HEK293 (cell line): ENCODE results near the gene PSEN2.

ENCODE experiments used
- CTCF ChIA-PET: fragments of 350-600 bp; formaldehyde crosslinking; extraction: SDS; loops from one replicate; lab custom pipeline; 2021; ENCODE audit warnings: antibody characterized with exemption; lab: Yijun Ruan, JAX
- POLR2A ChIA-PET: fragments of 300-600 bp; formaldehyde crosslinking; extraction: SDS; loops from one replicate; lab custom pipeline; 2020; ENCODE audit warnings: antibody characterized with exemption, inconsistent platforms; lab: Yijun Ruan, JAX
- H3K27ac ChIP-seq: fragments of 200-500 bp; sonication (Bioruptor generic); 2 replicates; pipeline ENCODE4 v1.5.1; 2014; ENCODE audit warnings: low read depth, low read length, control low read depth, inconsistent platforms; ENCODE audit errors: extremely low read depth
- H3K36me3 ChIP-seq, 2 experiments: fragments of 200-500 bp in 1 of 2; sonication (Bioruptor generic) in 1 of 2; 1 replicate in 1 of 2; 2 replicates in 1 of 2; pipeline ENCODE4 v1.5.1; 2014 to 2017; ENCODE audit warnings: inconsistent platforms in 2 of 2, low read length in 2 of 2; ENCODE audit not compliant: control insufficient read depth in 2 of 2, insufficient read depth in 1 of 2
- H3K4me1 ChIP-seq: fragments of 200-500 bp; sonication (Bioruptor generic); 2 replicates; pipeline ENCODE4 v1.5.1; 2014; ENCODE audit warnings: mild to moderate bottlenecking, low read length, inconsistent platforms; ENCODE audit not compliant: control insufficient read depth, insufficient read depth
- H3K4me3 ChIP-seq: 2 replicates; pipeline ENCODE4 v1.5.1; 2011; ENCODE audit warnings: low read depth, mild to moderate bottlenecking, control low read depth, low read length, moderate library complexity
- H3K9me3 ChIP-seq: fragments of 200-500 bp; sonication (Bioruptor generic); 2 replicates; pipeline ENCODE4 v1.5.1; 2014; ENCODE audit warnings: low read depth, low read length, inconsistent platforms; ENCODE audit not compliant: control insufficient read depth, insufficient read depth
- CTCF ChIP-seq: fragments of 450-650 bp; formaldehyde crosslinking; IDR thresholded peaks from 2 replicates; pipeline ENCODE4 v1.5.1; 2016; ENCODE audit warnings: missing biosample characterization, missing genetic modification characterization
- EGR2 ChIP-seq: fragments of 450-650 bp; formaldehyde crosslinking; IDR thresholded peaks from 2 replicates; pipeline ENCODE4 v1.5.1; 2016; ENCODE audit warnings: low read depth, missing biosample characterization, missing genetic modification characterization
- GFI1B ChIP-seq: fragments of 450-650 bp; formaldehyde crosslinking; IDR thresholded peaks from 2 replicates; pipeline ENCODE4 v1.5.1; 2016; ENCODE audit warnings: missing biosample characterization, missing genetic modification characterization
- HOXC10 ChIP-seq: sonication (generic); formaldehyde crosslinking; IDR thresholded peaks from 2 replicates; pipeline ENCODE4 v1.8.1; 2023; ENCODE audit warnings: mild to moderate bottlenecking, missing genetic modification reagents
- PRDM2 ChIP-seq: fragments of 450-650 bp; formaldehyde crosslinking; IDR thresholded peaks from 2 replicates; pipeline ENCODE4 v1.5.1; 2016; ENCODE audit warnings: missing biosample characterization, missing genetic modification characterization, borderline replicate concordance
- SALL2 ChIP-seq: fragments of 450-650 bp; formaldehyde crosslinking; IDR thresholded peaks from 2 replicates; pipeline ENCODE4 v1.5.0; 2017; ENCODE audit warnings: missing biosample characterization, mild to moderate bottlenecking, missing genetic modification characterization, borderline replicate concordance
- SP2 ChIP-seq: fragments of 450-650 bp; formaldehyde crosslinking; IDR thresholded peaks from 2 replicates; pipeline ENCODE4 v1.5.1; 2016; ENCODE audit warnings: missing biosample characterization, missing genetic modification characterization
- ZNF16 ChIP-seq: fragments of 450-650 bp; formaldehyde crosslinking; IDR thresholded peaks from 2 replicates; pipeline ENCODE4 v1.5.1; 2016; ENCODE audit warnings: low read depth, missing biosample characterization, missing genetic modification characterization
- ZNF169 ChIP-seq: fragments of 450-650 bp; formaldehyde crosslinking; IDR thresholded peaks from 2 replicates; pipeline ENCODE4 v1.5.1; 2016; ENCODE audit warnings: missing biosample characterization, missing genetic modification characterization
- ZNF174 ChIP-seq: fragments of 450-650 bp; formaldehyde crosslinking; IDR thresholded peaks from 2 replicates; pipeline ENCODE4 v1.5.0; 2017; ENCODE audit warnings: missing biosample characterization, mild to moderate bottlenecking, missing genetic modification characterization
- ZNF184 ChIP-seq: fragments of 450-650 bp; IDR thresholded peaks from 2 replicates; pipeline ENCODE4 v1.5.1; 2018; ENCODE audit warnings: missing biosample characterization, mild to moderate bottlenecking, missing genetic modification characterization
- ZNF449 ChIP-seq: fragments of 450-650 bp; formaldehyde crosslinking; IDR thresholded peaks from 2 replicates; pipeline ENCODE4 v1.5.1; 2017; ENCODE audit warnings: missing biosample characterization, mild to moderate bottlenecking, missing genetic modification characterization, moderate library complexity
- ZNF473 ChIP-seq: fragments of 450-650 bp; formaldehyde crosslinking; IDR thresholded peaks from 2 replicates; pipeline ENCODE4 v1.5.1; 2017; ENCODE audit warnings: missing biosample characterization, missing genetic modification characterization
- ZNF560 ChIP-seq: fragments of 450-650 bp; formaldehyde crosslinking; IDR thresholded peaks from 2 replicates; pipeline ENCODE4 v1.5.1; 2017; ENCODE audit warnings: missing biosample characterization, missing genetic modification characterization, borderline replicate concordance
- ZNF600 ChIP-seq: fragments of 450-650 bp; formaldehyde crosslinking; IDR thresholded peaks from 2 replicates; pipeline ENCODE4 v1.5.1; 2016; ENCODE audit warnings: missing biosample characterization, missing genetic modification characterization
- ZNF791 ChIP-seq: fragments of 450-650 bp; formaldehyde crosslinking; IDR thresholded peaks from 2 replicates; pipeline ENCODE4 v1.5.1; 2016; ENCODE audit warnings: missing biosample characterization, missing genetic modification characterization
- TF ChIP-seq, protein P1 (sequence below): fragments of 450-650 bp; formaldehyde crosslinking; IDR thresholded peaks from 2 replicates; pipeline ENCODE4 v1.5.1; 2017; ENCODE audit warnings: missing biosample characterization, missing genetic modification characterization
- TF ChIP-seq, protein P2 (sequence below): fragments of 450-650 bp; formaldehyde crosslinking; IDR thresholded peaks from 2 replicates; pipeline ENCODE4 v1.5.1; 2016; ENCODE audit warnings: missing biosample characterization, missing genetic modification characterization

The PSEN2 gene

GRCh38 chr1:226882631-226883409, 12.4 kb downstream of the PSEN2 start:
- no peaks in the 10 kb centered on the region for H3K9me3 ChIP-seq
- H3K4me1 ChIP-seq: no peaks in the 10 kb centered on the region
- POLR2A ChIA-PET: interaction anchor here (0.5 to 0.6 kb wide), 2 partner anchors 17 to 43 kb away, joined by 4 read pairs; no protein-coding TSS in a partner anchor
- no peak overlapping the region for H3K27ac ChIP-seq
- CTCF ChIA-PET: interaction anchor here (0.6 to 1.8 kb wide), 5 partner anchors 13 to 515 kb away, joined by 3 to 4 read pairs (median 3); no protein-coding TSS in a partner anchor
- no peak overlapping the region for H3K4me3 ChIP-seq
- no peak for TF ChIP-seq GFI1B
- TF ChIP-seq EGR2 (tag by site-specific recombination): no peak
- no peak for TF ChIP-seq SALL2 (tag by site-specific recombination)
- peak; percentile 24; the same call in 1 of the 2 replicates for TF ChIP-seq ZNF600 (tag by site-specific recombination)
- TF ChIP-seq, protein P1, sequence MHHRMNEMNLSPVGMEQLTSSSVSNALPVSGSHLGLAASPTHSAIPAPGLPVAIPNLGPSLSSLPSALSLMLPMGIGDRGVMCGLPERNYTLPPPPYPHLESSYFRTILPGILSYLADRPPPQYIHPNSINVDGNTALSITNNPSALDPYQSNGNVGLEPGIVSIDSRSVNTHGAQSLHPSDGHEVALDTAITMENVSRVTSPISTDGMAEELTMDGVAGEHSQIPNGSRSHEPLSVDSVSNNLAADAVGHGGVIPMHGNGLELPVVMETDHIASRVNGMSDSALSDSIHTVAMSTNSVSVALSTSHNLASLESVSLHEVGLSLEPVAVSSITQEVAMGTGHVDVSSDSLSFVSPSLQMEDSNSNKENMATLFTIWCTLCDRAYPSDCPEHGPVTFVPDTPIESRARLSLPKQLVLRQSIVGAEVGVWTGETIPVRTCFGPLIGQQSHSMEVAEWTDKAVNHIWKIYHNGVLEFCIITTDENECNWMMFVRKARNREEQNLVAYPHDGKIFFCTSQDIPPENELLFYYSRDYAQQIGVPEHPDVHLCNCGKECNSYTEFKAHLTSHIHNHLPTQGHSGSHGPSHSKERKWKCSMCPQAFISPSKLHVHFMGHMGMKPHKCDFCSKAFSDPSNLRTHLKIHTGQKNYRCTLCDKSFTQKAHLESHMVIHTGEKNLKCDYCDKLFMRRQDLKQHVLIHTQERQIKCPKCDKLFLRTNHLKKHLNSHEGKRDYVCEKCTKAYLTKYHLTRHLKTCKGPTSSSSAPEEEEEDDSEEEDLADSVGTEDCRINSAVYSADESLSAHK (tag by site-specific recombination): no peak
- no peak for TF ChIP-seq ZNF16
- TF ChIP-seq ZNF184 (tag by site-specific recombination): no peak
- peaks cover 20 to 94% of the 10 kb centered on the region in 2 experiments; a peak in 2 of 3 replicates for H3K36me3 ChIP-seq

DNA sequence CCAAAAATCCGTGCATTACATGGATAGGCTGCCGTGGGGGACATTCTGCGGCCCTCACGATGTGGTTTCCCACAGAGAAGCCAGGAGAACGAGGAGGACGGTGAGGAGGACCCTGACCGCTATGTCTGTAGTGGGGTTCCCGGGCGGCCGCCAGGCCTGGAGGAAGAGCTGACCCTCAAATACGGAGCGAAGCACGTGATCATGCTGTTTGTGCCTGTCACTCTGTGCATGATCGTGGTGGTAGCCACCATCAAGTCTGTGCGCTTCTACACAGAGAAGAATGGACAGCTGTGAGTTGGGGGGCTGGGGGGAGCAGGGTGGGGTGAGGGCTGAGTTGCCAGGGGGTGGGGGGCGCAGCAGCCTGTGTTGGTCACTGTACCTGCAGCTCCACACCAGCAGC, 13.2 kb downstream of the PSEN2 start:
- ChIA-PET CTCF (interaction anchor here (0.5 to 1.8 kb wide), 6 partner anchors 10 to 516 kb away, joined by 3 to 6 read pairs (median 4); no protein-coding TSS in a partner anchor), POLR2A (interaction anchor here (0.6 kb wide), 2 partner anchors 18 to 35 kb away, joined by 3 to 4 read pairs; no protein-coding TSS in a partner anchor)
- Histone ChIP-seq H3K36me3 (peaks cover 20 to 95% of the 10 kb centered on the region in 2 experiments; a peak in 2 of 3 replicates), H3K4me1 (no peaks in the 10 kb centered on the region), H3K4me3 (no peak overlapping the region), H3K9me3 (no peaks in the 10 kb centered on the region), H3K27ac (no peak overlapping the region)
- TF ChIP-seq, protein P2, sequence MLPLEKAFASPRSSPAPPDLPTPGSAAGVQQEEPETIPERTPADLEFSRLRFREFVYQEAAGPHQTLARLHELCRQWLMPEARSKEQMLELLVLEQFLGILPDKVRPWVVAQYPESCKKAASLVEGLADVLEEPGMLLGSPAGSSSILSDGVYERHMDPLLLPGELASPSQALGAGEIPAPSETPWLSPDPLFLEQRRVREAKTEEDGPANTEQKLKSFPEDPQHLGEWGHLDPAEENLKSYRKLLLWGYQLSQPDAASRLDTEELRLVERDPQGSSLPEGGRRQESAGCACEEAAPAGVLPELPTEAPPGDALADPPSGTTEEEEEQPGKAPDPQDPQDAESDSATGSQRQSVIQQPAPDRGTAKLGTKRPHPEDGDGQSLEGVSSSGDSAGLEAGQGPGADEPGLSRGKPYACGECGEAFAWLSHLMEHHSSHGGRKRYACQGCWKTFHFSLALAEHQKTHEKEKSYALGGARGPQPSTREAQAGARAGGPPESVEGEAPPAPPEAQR (tag by site-specific recombination): no peak
- TF ChIP-seq ZNF791 (tag by site-specific recombination): no peak
- no peak for TF ChIP-seq ZNF184 (tag by site-specific recombination)
- TF ChIP-seq PRDM2 (tag by site-specific recombination): no peak
- no peak for TF ChIP-seq SP2 (tag by site-specific recombination)
- TF ChIP-seq HOXC10 (CRISPR knock-in tag): no peak
- TF ChIP-seq ZNF449 (tag by site-specific recombination): no peak
- no peak for TF ChIP-seq ZNF169 (tag by site-specific recombination)
- no peak for TF ChIP-seq ZNF174 (tag by site-specific recombination)
- TF ChIP-seq ZNF473 (tag by site-specific recombination): no peak
- TF ChIP-seq CTCF (tag by site-specific recombination): no peak
- TF ChIP-seq ZNF560: no peak
- no peak for TF ChIP-seq SALL2 (tag by site-specific recombination)
